HG03558 (cell line): ENCODE results near the gene EFEMP1.

Experiments
- ATAC-seq: cut with Tn5 transposase; IDR thresholded peaks from one replicate; pipeline ENCODE4 v1.9.1; 2021; ENCODE audit warnings: moderate number of reproducible peaks; ENCODE audit not compliant: unreplicated experiment; ENCODE audit errors: extremely low read depth

The EFEMP1 gene

GRCh38 chr2:55874338-55874737 lies 49.2 kb downstream of the EFEMP1 start:
- no peak for ATAC-seq

- no peak for ATAC-seq
These were observed 51.9 kb downstream of the EFEMP1 start for GRCh38 chr2:55871637-55872036.

GRCh38 chr2:55869637-55870325 lies 53.8 kb downstream of the EFEMP1 start:
- ATAC-seq: no peak

- no peak for ATAC-seq
These were observed 58.3 kb downstream of the EFEMP1 start for GRCh38 chr2:55865096-55865835.

GRCh38 chr2:55864351-55865084 lies 59.1 kb downstream of the EFEMP1 start:
- no peak for ATAC-seq

- ATAC-seq: no peak
These were observed 60.8 kb downstream of the EFEMP1 start for GRCh38 chr2:55862673-55863390.

GRCh38 chr2:55862246-55862645 lies 61.3 kb downstream of the EFEMP1 start:
- no peak for ATAC-seq

- no peak for ATAC-seq
These were observed 61.8 kb downstream of the EFEMP1 start for GRCh38 chr2:55861733-55862132.

GRCh38 chr2:55860832-55861231 lies 62.8 kb downstream of the EFEMP1 start:
- ATAC-seq: no peak

- ATAC-seq: no peak
These were observed 63.7 kb downstream of the EFEMP1 start for GRCh38 chr2:55859875-55860274.

- no peak for ATAC-seq
These were observed 65.8 kb downstream of the EFEMP1 start for GRCh38 chr2:55857766-55858165.

GRCh38 chr2:55856936-55857335 lies 66.6 kb downstream of the EFEMP1 start:
- ATAC-seq: no peak

- no peak for ATAC-seq
These were observed 75.5 kb downstream of the EFEMP1 start for GRCh38 chr2:55848096-55848495.

- no peak for ATAC-seq
These were observed 77.2 kb downstream of the EFEMP1 start for GRCh38 chr2:55846426-55846825.

- ATAC-seq: no peak
These were observed 78.6 kb downstream of the EFEMP1 start for GRCh38 chr2:55844986-55845385.

- ATAC-seq: no peak
These were observed 79.6 kb downstream of the EFEMP1 start for GRCh38 chr2:55843994-55844345.

GRCh38 chr2:55843096-55843993 lies 80.2 kb downstream of the EFEMP1 start:
- no peak for ATAC-seq

- no peak for ATAC-seq
These were observed 81.5 kb downstream of the EFEMP1 start for GRCh38 chr2:55842046-55842445.

GRCh38 chr2:55840460-55840859 lies 83.1 kb downstream of the EFEMP1 start:
- ATAC-seq: no peak
